ENCODE measurements around the gene PSMB7. TPM values are rescaled to one million over a fixed set of nuclear protein-coding genes. Genes with fewer than 3 reads are reported as not detected.

PSMB7 gene
- total RNA-seq, 2 donors from 2014 or later = 150 to 158 TPM

DNA sequence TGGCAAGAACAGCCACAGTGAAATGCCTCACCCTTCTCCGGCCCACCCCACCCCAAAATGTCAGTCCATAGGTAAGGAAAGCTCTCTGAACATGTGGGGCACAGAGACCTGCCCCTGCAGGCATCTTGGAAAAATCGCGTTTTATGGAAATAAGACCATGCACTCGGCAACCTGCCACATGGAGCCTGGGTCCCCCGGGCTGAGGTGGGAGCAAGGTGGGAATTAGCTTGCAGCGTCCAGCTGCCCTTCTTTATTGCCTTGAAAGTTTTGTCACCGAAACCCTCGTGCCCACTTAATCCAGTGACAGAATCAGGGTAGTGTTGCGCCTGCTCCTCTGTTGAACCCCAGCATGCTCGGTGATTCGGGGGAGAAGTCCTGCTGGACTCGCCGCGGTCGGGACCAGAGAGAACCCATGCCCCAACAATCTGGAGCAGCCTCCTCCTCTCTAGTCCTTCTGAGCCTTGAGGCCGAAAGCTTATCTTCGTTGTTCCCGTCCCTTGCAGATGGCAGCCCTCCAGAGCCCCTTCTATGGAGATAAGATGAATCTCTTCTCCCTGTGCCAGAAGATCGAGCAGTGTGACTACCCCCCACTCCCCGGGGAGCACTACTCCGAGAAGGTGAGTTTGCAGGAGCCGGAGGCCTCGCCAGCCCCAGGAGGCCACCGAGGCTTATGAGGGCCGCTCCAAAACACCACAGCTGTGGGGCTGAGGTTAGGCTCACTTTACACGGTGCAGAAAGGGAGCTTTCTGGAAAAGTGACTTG is 67.9 kb downstream of the PSMB7 start:
- H3K9me3 ChIP-seq = no peaks in the 10 kb centered on the region
- H3K27ac ChIP-seq = no peak overlapping the region
- no peaks in the 10 kb centered on the region for H3K4me1 ChIP-seq (replicated peaks)
- no peak for DNase-seq (ENCODE audit: low spot score)
- H3K36me3 ChIP-seq = peaks cover 0 to 9% of the 10 kb centered on the region in 2 donors
- no peaks in the 10 kb centered on the region for H3K27me3 ChIP-seq (replicated peaks; ENCODE audit: insufficient read depth)
- TF ChIP-seq, protein P1, sequence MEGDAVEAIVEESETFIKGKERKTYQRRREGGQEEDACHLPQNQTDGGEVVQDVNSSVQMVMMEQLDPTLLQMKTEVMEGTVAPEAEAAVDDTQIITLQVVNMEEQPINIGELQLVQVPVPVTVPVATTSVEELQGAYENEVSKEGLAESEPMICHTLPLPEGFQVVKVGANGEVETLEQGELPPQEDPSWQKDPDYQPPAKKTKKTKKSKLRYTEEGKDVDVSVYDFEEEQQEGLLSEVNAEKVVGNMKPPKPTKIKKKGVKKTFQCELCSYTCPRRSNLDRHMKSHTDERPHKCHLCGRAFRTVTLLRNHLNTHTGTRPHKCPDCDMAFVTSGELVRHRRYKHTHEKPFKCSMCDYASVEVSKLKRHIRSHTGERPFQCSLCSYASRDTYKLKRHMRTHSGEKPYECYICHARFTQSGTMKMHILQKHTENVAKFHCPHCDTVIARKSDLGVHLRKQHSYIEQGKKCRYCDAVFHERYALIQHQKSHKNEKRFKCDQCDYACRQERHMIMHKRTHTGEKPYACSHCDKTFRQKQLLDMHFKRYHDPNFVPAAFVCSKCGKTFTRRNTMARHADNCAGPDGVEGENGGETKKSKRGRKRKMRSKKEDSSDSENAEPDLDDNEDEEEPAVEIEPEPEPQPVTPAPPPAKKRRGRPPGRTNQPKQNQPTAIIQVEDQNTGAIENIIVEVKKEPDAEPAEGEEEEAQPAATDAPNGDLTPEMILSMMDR (IDR thresholded peaks at IDR 0.05) = no peak
- no peak for TF ChIP-seq POLR2AphosphoS5 (IDR thresholded peaks at IDR 0.05)
- no peak for TF ChIP-seq POLR2A (IDR thresholded peaks at IDR 0.05)
- intact Hi-C loops (cut with DNase I) = no loop called here
- 79% methylated on average over 23 of the region's 26 CpGs for WGBS
- H3K4me3 ChIP-seq = no peak overlapping the region

DNA sequence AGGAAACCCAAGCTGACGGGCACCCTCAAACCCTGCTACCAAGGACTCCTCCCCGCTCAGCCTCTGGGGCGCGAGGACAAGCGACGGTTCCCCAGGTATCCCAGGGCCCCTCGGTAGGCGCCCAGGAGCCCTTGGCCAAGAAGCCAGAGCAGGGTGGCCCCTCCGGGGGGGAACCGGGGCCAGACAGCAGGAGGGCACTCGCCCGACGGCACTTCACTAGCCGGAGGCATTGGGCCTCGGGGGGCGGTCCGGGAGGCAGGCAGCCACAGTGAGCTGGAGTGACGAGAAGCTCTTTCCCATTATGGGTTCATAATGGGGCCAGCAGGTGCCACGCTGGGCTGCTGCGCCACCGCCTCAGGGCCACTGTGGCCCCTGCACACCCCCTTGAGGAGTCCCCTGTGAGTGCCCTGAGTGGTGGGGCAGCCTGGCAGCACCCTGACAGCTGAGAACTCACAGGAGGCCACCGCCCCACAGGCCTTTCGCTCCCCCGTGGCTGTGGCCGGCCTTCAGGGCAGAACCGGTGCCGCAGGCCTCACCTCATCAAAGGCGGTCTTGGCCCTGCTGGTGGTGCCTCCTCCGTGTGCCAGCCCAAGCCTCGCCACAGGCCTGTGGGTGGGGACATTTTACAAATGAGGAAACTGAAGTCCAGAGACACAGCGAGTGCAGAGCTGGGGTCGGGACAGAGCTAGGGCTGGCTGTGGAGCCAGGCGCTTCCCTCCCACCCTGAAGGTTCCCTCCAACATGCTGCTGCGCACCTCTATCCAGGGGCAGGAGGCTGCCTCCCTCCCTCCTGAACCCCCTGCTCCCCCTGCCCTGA is 68.7 kb downstream of the PSMB7 start:
- H3K27ac ChIP-seq = no peak overlapping the region
- H3K9me3 ChIP-seq = no peaks in the 10 kb centered on the region
- H3K4me3 ChIP-seq = no peak overlapping the region
- no peaks in the 10 kb centered on the region for H3K27me3 ChIP-seq (replicated peaks; ENCODE audit: insufficient read depth)
- no peak for DNase-seq (ENCODE audit: low spot score)
- no peaks in the 10 kb centered on the region for H3K4me1 ChIP-seq (replicated peaks)
- TF ChIP-seq POLR2AphosphoS5 (IDR thresholded peaks at IDR 0.05) (no peak), POLR2A (IDR thresholded peaks at IDR 0.05) (no peak)
- TF ChIP-seq, protein P1 (IDR thresholded peaks at IDR 0.05) = no peak
- intact Hi-C loops (cut with DNase I) = no loop called here
- peaks cover 0 to 9% of the 10 kb centered on the region in 2 donors for H3K36me3 ChIP-seq
- WGBS = 90% methylated on average over 34 of the region's 34 CpGs

DNA sequence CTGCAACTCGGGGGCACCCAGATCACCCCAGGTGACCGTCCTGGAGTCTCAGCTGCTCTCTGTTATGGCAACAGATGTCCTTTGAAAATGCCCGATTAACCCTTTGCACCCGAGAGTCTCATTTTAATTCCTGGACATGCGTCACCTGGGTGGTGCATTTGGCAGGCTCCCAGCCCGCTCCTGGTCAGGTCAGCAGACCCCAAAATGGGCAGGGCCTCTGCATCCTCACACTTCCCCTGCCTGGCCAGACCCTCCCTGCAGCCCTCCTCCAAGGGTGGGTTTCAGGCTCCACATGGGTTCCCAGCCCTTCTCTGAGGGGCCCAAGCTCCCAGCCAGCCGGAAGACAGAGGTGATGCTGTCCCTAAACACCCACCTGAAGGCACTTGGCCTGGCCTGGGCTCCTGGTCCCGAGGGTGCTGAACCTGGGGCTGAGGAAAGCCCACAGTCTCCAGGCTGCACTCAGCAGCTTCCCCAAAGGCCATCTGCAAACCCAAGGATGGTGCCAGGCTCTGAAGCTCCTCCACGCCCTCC is 69.4 kb downstream of the PSMB7 start:
- no peaks in the 10 kb centered on the region for H3K4me1 ChIP-seq (replicated peaks)
- DNase-seq (ENCODE audit: low spot score) = no peak
- WGBS = 93% methylated on average over 8 of the region's 9 CpGs
- no peaks in the 10 kb centered on the region for H3K27me3 ChIP-seq (replicated peaks; ENCODE audit: insufficient read depth)
- peaks cover 0 to 4% of the 10 kb centered on the region in 2 donors for H3K36me3 ChIP-seq
- no peaks in the 10 kb centered on the region for H3K9me3 ChIP-seq
- H3K4me3 ChIP-seq = no peak overlapping the region
- no peak overlapping the region for H3K27ac ChIP-seq
- TF ChIP-seq, protein P1 (IDR thresholded peaks at IDR 0.05) = no peak
- TF ChIP-seq POLR2A (IDR thresholded peaks at IDR 0.05) = no peak
- intact Hi-C loops (cut with DNase I) = no loop called here

DNA sequence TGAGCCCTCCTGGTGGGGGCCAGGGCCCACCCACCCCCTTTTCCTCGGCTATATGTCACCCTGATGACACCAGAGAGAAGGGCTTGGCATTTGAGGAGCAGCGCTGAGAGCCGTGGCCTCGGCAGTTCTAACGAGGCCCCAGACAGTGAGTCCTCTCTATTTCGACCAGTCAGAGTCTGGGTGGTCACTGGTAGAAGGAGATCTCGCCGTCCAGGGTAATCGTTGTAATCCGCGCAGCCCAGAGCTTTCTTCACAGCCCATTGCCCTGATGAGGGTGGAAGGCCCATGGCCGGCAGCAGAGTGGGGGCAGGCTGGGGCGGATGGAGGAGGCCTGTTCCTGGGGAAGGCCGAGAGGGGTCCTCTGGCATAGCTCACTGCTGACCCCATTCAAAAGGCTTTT is 70.2 kb downstream of the PSMB7 start:
- no peaks in the 10 kb centered on the region for H3K9me3 ChIP-seq
- 82% methylated on average over 13 of the region's 14 CpGs for WGBS
- no peak for TF ChIP-seq POLR2A (IDR thresholded peaks at IDR 0.05)
- TF ChIP-seq, protein P1 (IDR thresholded peaks at IDR 0.05) = no peak
- no peak for TF ChIP-seq POLR2AphosphoS5 (IDR thresholded peaks at IDR 0.05)
- intact Hi-C loops (cut with DNase I) = no loop called here
- no peak overlapping the region for H3K27ac ChIP-seq
- H3K36me3 ChIP-seq = peaks cover 0 to 3% of the 10 kb centered on the region in 2 donors
- no peak overlapping the region for H3K4me3 ChIP-seq
- DNase-seq (ENCODE audit: low spot score) = no peak
- H3K27me3 ChIP-seq (replicated peaks; ENCODE audit: insufficient read depth) = no peaks in the 10 kb centered on the region
- H3K4me1 ChIP-seq (replicated peaks) = no peaks in the 10 kb centered on the region
